Ramos (cell line): ENCODE data around the gene PXDN.
"Not testable (repeated sequence)": the region's sequence is repeated elsewhere in the genome, so short reads cannot be mapped to it uniquely, and the experiment has no call there.

ENCODE experiments used
- in situ Hi-C: fragments of 300-500 bp; cut with MboI; formaldehyde crosslinking; loops from one replicate; pipeline ENCODE4 v1.14.3; 2022; ENCODE audit warnings: low sequenced_read_pairs; ENCODE audit not compliant: unreplicated experiment

The PXDN gene

GRCh38 chr2:1727796-1728474 is 16.4 kb downstream of the PXDN start:
- in situ Hi-C loops, result no loop called here

GRCh38 chr2:1727101-1727771 is 17.1 kb downstream of the PXDN start:
- in situ Hi-C loops, result no loop called here

GRCh38 chr2:1726558-1726957 is 17.8 kb downstream of the PXDN start:
- in situ Hi-C loops, result no loop called here

- in situ Hi-C loops, result not testable (repeated sequence)
Measured at GRCh38 chr2:1724351-1724750, 20.0 kb downstream of the PXDN start.

GRCh38 chr2:1723397-1724042 is 20.8 kb downstream of the PXDN start:
- in situ Hi-C loops, result no loop called here

DNA sequence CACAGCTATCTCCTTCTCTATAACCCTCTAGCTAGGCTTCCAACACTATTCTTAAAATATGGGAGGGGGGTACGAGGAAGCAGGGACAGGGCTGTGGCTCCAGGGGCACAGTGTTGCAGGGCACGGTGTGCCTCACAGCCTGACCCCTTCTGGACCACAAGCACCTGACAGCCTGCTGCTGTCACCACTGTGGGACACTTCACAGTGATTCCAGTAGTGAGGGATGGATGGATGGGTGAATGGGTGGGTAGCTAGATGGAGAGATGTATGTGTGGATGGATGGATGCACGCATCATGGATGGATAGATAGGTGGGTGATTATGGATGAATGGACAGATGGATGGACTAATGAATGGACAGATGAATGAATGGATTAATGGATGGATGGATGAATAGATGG is 21.6 kb downstream of the PXDN start:
- in situ Hi-C loops, result no loop called here

- in situ Hi-C loops, result no loop called here
Measured at GRCh38 chr2:1721706-1722646, 22.3 kb downstream of the PXDN start.

DNA sequence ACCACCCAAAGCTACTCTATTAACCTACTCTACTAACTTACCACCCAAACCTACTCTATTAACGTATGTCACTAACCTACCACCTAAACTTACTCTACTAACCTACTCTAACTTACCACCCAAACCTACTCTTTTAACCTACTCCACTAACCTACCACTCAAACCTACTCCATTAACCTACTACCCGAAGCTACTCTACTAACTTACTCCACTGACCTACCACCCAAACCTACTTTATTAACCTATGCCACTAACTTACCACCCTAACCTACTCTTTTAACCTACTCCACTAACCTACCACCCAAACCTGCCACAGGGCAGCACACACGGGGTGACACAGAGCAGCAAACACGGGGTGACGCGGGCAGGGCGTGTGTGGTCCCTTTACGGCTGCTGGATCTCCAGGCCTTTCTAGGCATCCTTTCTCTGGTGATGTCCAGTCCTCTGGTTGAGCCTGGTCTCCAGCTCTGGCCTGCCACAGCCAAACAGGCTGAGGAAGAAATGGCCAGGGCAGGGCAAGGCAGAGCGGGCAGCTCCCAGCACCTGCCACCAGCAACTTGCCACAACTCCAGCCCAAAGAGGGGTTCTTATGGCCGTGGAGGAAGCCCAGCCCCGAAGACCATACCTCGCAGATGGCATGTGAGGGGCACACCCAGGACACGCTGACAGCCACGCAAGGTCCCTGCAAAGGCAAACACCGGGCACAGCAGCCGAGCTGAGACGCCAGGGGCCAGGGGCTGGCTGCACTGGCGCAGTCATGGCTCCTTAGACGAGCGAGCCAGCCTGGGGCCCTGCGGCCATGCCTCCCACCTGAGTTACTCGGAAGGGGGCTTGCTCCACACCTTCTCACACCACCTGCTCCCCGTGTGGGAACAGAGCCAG is 25.7 kb downstream of the PXDN start:
- in situ Hi-C loops, result no loop called here

DNA sequence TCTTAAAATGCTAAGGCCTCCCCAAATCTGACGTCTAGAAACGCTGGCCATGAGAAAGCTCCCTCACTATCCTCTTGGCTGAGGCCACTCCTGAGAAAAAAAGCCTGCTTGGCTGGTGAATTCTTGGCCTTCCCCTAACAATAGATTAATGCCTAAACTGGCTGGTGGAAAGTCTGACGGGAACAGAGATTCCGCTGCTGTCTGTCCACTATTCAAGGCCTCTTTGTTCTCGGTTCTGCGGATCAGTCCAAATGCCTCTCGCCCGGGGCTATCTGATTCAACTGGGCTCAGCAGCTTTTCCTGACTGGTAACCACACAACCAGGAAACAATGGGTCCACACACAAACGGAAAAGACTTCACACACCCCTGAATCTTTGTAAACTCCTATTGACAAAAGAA is 27.2 kb downstream of the PXDN start:
- in situ Hi-C loops, result no loop called here

DNA sequence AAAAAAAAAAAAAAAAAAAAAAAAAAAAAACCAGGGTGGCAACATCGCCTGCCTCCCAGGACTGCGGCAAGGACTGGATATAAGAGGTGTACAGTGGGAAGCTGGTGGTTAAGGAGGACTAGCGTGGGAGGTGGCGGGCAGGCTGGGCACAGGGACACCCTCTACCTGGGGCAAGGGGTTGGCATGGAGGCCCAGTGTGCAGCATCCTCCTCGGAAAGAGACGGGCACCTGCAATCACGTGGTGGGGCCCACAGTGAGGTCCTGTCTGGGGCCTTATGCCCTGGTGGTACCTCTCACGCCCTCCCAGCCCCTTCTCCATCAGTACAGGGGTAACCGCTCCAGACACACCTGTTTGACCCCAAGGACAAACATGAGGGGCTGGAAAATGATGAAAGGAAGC is 27.9 kb downstream of the PXDN start:
- in situ Hi-C loops, result no loop called here

- in situ Hi-C loops, result not testable (repeated sequence)
Measured at GRCh38 chr2:1716014-1716305, 28.4 kb downstream of the PXDN start.

- in situ Hi-C loops, result no loop called here
Measured at GRCh38 chr2:1715184-1716013, 28.9 kb downstream of the PXDN start.

DNA sequence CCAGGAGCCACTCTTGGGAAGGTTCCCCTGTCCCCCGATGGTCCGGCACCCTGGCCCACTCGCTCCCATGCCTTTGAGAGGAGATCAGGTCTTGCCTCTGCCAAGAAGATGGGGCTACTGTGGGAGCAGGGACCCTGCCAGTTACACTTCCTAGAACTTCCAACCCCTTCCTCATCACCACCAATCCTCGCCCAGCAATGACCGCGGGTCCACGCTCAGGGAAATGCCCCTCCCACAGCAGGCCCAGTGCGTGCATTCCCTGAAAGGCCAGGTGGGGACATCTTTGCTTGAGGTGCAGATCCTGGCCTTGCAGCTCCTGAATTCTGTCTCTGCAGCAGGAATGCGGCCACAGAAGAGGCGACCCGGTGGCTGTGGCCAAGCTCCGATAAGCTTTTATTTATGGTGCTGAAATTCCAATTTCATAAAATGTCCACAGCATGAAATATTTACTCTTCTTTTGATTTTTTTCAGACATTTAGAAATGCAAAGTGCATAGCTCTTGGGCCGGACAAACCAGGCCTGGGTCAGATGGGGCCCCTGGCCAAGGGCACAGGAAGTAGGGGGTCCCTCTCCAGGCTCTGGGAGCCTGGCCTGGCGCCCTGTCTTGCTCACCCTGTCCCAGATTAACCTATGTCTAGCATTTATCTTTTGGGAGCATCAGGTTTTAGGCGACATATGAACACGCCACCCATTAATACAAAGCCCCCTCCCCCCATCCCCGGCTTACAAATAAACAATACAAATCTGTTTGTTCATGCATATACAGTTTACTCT is 29.8 kb downstream of the PXDN start:
- in situ Hi-C loops, result no loop called here

GRCh38 chr2:1713839-1714236 is 30.5 kb downstream of the PXDN start:
- in situ Hi-C loops, result no loop called here

- in situ Hi-C loops, result no loop called here
Measured at GRCh38 chr2:1713142-1713838, 31.0 kb downstream of the PXDN start.

GRCh38 chr2:1709946-1710560 is 34.3 kb downstream of the PXDN start:
- in situ Hi-C loops, result no loop called here

DNA sequence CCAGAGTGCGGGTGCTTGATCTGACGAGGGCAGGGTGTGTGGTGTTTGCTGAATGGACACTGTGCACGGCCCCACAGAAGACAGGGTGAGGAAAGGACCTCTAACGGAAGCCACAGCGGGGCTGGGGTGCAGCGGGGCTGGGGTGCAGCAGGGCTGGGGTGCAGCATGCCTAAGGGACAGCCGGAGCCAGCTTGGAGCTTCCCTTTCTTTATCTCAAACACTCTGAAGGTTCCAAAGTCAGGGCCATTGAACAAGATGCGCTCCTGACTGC is 35.0 kb downstream of the PXDN start:
- in situ Hi-C loops, result no loop called here
